Endothelial cell of umbilical vein (primary cell): ENCODE data around the gene ARL5C. TPM values are rescaled to one million over a fixed set of nuclear protein-coding genes. Genes with fewer than 3 reads are reported as not detected.
A peak's percentile ranks its signal among the peaks of the same experiment; 100 is the strongest.

ENCODE experiments used
- BruUV-seq: library from RNA; stranded (reverse); fragments of 400-500 nt; replicated peaks from 2 replicates; lab custom pipeline; 2021; lab: Mats Ljungman, UMichigan
- CTCF ChIA-PET: fragments of 300-600, 350-600 bp; sonication (Branson Sonifier 250); formaldehyde crosslinking; loops from one replicate; lab custom pipeline; 2021; ENCODE audit warnings: antibody characterized with exemption, inconsistent platforms; lab: Charles Lee
- POLR2A ChIA-PET: fragments of 300-600, 350-600 bp; sonication (Branson Sonifier 250); formaldehyde crosslinking; loops from one replicate; lab custom pipeline; 2021; ENCODE audit warnings: antibody characterized with exemption, inconsistent platforms; lab: Charles Lee
- DNase-seq: peaks from one replicate; pipeline ENCODE4 v3.0.0-alpha.2; 2011; ENCODE audit warnings: low read depth, low spot score
- FAIRE-seq: peaks from 2 replicates; lab custom pipeline; 2011; peaks lifted over from hg19 to GRCh38; lab: Jason Lieb, UNC
- H2AFZ ChIP-seq: 2 replicates; pipeline ENCODE4 v1.6.0; 2012; ENCODE audit warnings: low read depth, low read length, control low read depth, inconsistent platforms
- H3K27ac ChIP-seq: 2 replicates; pipeline ENCODE4 v1.5.1; 2011; ENCODE audit warnings: low read depth, mild to moderate bottlenecking, control low read depth, low read length, moderate library complexity; ENCODE audit not compliant: insufficient read depth
- H3K27me3 ChIP-seq, 2 experiments: 2 replicates each; pipeline versions ENCODE4 v1.6.0 to v1.6.1; 2011; ENCODE audit warnings: low read length in 2 of 2, mixed read lengths in 1 of 2; ENCODE audit not compliant: control insufficient read depth in 2 of 2, insufficient read depth in 2 of 2
- H3K36me3 ChIP-seq, 2 experiments: 2 replicates in 1 of 2; 3 replicates in 1 of 2; pipeline ENCODE4 v1.5.1; 2011; ENCODE audit warnings: low read length in 2 of 2, mild to moderate bottlenecking in 1 of 2, moderate library complexity in 1 of 2; ENCODE audit not compliant: control insufficient read depth in 2 of 2, insufficient read depth in 2 of 2; ENCODE audit errors: extremely low read depth in 1 of 2
- H3K4me1 ChIP-seq: 3 replicates; pipeline ENCODE4 v1.5.1; 2011; ENCODE audit warnings: mild to moderate bottlenecking, low read length; ENCODE audit not compliant: control insufficient read depth, insufficient read depth; ENCODE audit errors: extremely low read depth
- H3K4me2 ChIP-seq: 2 replicates; pipeline ENCODE4 v1.6.1; 2011; ENCODE audit warnings: low read length, control low read depth, mixed read lengths; ENCODE audit not compliant: insufficient read depth
- H3K4me3 ChIP-seq, 3 experiments: fragments of 200-600 bp in 1 of 3; sonication (generic), shearing (Covaris generic) in 1 of 3; replicated peaks in 1 of 3; 2 replicates each; pipeline ENCODE4 v1.5.1; 2011 to 2016; ENCODE audit warnings: control low read depth in 3 of 3, low read length in 3 of 3, mild to moderate bottlenecking in 2 of 3, inconsistent platforms in 1 of 3, low read depth in 1 of 3, moderate library complexity in 1 of 3; ENCODE audit not compliant: insufficient read depth in 1 of 3
- H3K79me2 ChIP-seq: 2 replicates; pipeline ENCODE4 v1.6.0; 2012; ENCODE audit warnings: low read length, inconsistent platforms; ENCODE audit not compliant: control insufficient read depth, insufficient read depth
- H3K9ac ChIP-seq: replicated peaks from 2 replicates; pipeline ENCODE3; 2011; ENCODE audit warnings: low read length, control low read depth; ENCODE audit not compliant: insufficient read depth; ENCODE audit errors: extremely low read depth
- H3K9me1 ChIP-seq: replicated peaks from 3 replicates; pipeline ENCODE4 v1.6.0; 2011; ENCODE audit warnings: mild to moderate bottlenecking, low read length; ENCODE audit not compliant: control insufficient read depth, insufficient read depth; ENCODE audit errors: extremely low read depth
- H3K9me3 ChIP-seq: replicated peaks from 2 replicates; pipeline ENCODE4 v1.5.1; 2012; ENCODE audit warnings: low read length, inconsistent platforms; ENCODE audit not compliant: control insufficient read depth, insufficient read depth
- H4K20me1 ChIP-seq: replicated peaks from 2 replicates; pipeline ENCODE3; 2011; ENCODE audit warnings: mild to moderate bottlenecking, low read length; ENCODE audit not compliant: control insufficient read depth, insufficient read depth; ENCODE audit errors: extremely low read depth
- CTCF ChIP-seq, 2 donors: IDR thresholded peaks; 1 replicate in 1 of 2; 2 replicates in 1 of 2; pipeline ENCODE4 v1.5.1; 2011; ENCODE audit warnings: low read length in 2 of 2, mild to moderate bottlenecking in 2 of 2, moderate library complexity in 2 of 2, control low read depth in 1 of 2, inconsistent platforms in 1 of 2, low read depth in 1 of 2; ENCODE audit not compliant: insufficient read depth in 1 of 2; ENCODE audit errors: extremely low read depth in 1 of 2
- EZH2 ChIP-seq: IDR thresholded peaks from 2 replicates; pipeline ENCODE4 v1.6.1; 2012; ENCODE audit warnings: borderline replicate concordance, low read depth, mild to moderate bottlenecking, moderate library complexity, low read length, inconsistent platforms; ENCODE audit not compliant: severe bottlenecking
- FOS ChIP-seq: IDR thresholded peaks from 2 replicates; pipeline ENCODE4 v1.6.1; 2011; ENCODE audit warnings: mild to moderate bottlenecking, low read length, moderate library complexity, borderline replicate concordance; ENCODE audit not compliant: insufficient read depth
- GATA2 ChIP-seq: IDR thresholded peaks from 2 replicates; pipeline ENCODE4 v1.7.0; 2011; ENCODE audit warnings: low read depth, mild to moderate bottlenecking, moderate library complexity, mixed read lengths, low read length; ENCODE audit not compliant: insufficient read length, insufficient read depth
- JUN ChIP-seq: IDR thresholded peaks from 2 replicates; pipeline ENCODE4 v1.6.1; 2011; ENCODE audit warnings: borderline replicate concordance, low read depth; ENCODE audit not compliant: insufficient read length, insufficient read depth
- MAX ChIP-seq: IDR thresholded peaks from 2 replicates; pipeline ENCODE4 v1.6.1; 2011; ENCODE audit not compliant: insufficient read depth, insufficient read length
- MYC ChIP-seq: IDR thresholded peaks from one replicate; pipeline ENCODE4 v1.6.1; 2011; ENCODE audit warnings: mild to moderate bottlenecking, low read depth, low read length
- POLR2A ChIP-seq: IDR thresholded peaks from 2 replicates; pipeline ENCODE4 v1.6.1; 2012; ENCODE audit warnings: low read depth, mild to moderate bottlenecking, control low read depth, low read length
- POLR2AphosphoS5 ChIP-seq: IDR thresholded peaks from 2 replicates; pipeline ENCODE4 v1.6.1; 2012; ENCODE audit warnings: low read depth, mild to moderate bottlenecking, control low read depth, low read length, moderate library complexity; ENCODE audit not compliant: insufficient read depth
- dilution Hi-C: fragments of 300-500 bp; cut with MboI; formaldehyde crosslinking; loops from one replicate; pipeline ENCODE4 v1.15.0; 2019; ENCODE audit warnings: low sequenced_read_pairs; ENCODE audit not compliant: extremely low pct_ligation_motif_present
- intact Hi-C: fragments of 100-400 bp; cut with micrococcal nuclease; formaldehyde crosslinking; loops from one replicate; pipeline ENCODE4 v1.10.0; 2022
- polyA plus RNA-seq, 4 experiments: library from polyadenylated mRNA; depleted of rRNA in 3 of 4; stranded (reverse) in 3 of 4; unstranded in 1 of 4; fragments of >200 nt; gene quantifications; 2 replicates each; pipeline versions ENCODE4 v1.2.1 to v1.2.3, GENCODE V29; 2011 to 2012; ENCODE audit warnings: missing spikeins in 1 of 4
- total RNA-seq: library from RNA; stranded (reverse); gene quantifications from 2 replicates; pipeline ENCODE4 v1.2.3, GENCODE V29; 2021

ARL5C gene
- total and polyA plus RNA-seq, 2 donors (not counting 3 experiments of a cell fraction or from before 2014, with no cell fraction given), result not detected

GRCh38 chr17:39200070-39200879, 34.3 kb upstream of the ARL5C start, which contains the start of gene RPL19:
Gene RPL19 (plus strand): TSS chr17:39200283. CDS start chr17:39200345, 62 bp downstream.
- Histone ChIP-seq H2AFZ (peak within 1 kb of the TSS; percentile 85), H3K9me1 (no peaks in the 10 kb centered on the region), H3K4me2 (peak within 1 kb of the TSS; percentile 94), H3K4me1 (peaks cover 23% of the 10 kb centered on the region), H3K9me3 (no peaks in the 10 kb centered on the region), H3K27ac (peak within 1 kb of the TSS; percentile 99), H3K4me3 (peak within 1 kb of the TSS; percentile 81 to 99 (median 96)), H4K20me1 (no peaks in the 10 kb centered on the region), H3K9ac (peak within 1 kb of the TSS; percentile 100), H3K36me3 (peaks cover 18 to 32% of the 10 kb centered on the region in 2 experiments), H3K79me2 (peaks cover 41% of the 10 kb centered on the region), H3K27me3 (no peaks in the 10 kb centered on the region)
- TF ChIP-seq GATA2, result no peak
- no peak for TF ChIP-seq JUN
- TF ChIP-seq POLR2A, result peak; percentile 98
- TF ChIP-seq EZH2, result no peak
- no peak for TF ChIP-seq CTCF (IDR thresholded peaks at IDR 0.05; ENCODE audit: extremely low read depth in 1 of 2, insufficient read depth in 1 of 2, low read depth in 1 of 2, low read length in 2 of 2)
- TF ChIP-seq MYC, result peak; percentile 43
- no peak for TF ChIP-seq FOS
- TF ChIP-seq POLR2AphosphoS5, result peak; percentile 96
- no peak for TF ChIP-seq MAX
- dilution Hi-C loops (no loop called here), intact Hi-C loops (loop anchor here (1.0 to 2.0 kb wide), 2 partner anchors 25 to 46 kb away; partner anchors contain the start of gene STAC2)
- no TSS peak for BruUV-seq
- FAIRE-seq (peak; percentile 31), DNase-seq (no peak)
- POLR2A ChIA-PET, result interaction anchor here (0.6 to 1.3 kb wide), 13 partner anchors 9 to 331 kb away, joined by 3 to 7 read pairs (median 3); partner anchors contain the start of gene CDK12
- CTCF ChIA-PET, result interaction anchor here (0.7 to 1.4 kb wide), 9 partner anchors 18 to 217 kb away, joined by 3 to 10 read pairs (median 5); no protein-coding TSS in a partner anchor
